DOHH2 (cell line): Measurements from ENCODE around the gene CTNS.

Source experiments
- CTCF ChIP-seq: fragments of 200-600 bp; sonication (generic); IDR thresholded peaks from one replicate; pipeline ENCODE4 v1.5.1; 2014; ENCODE audit warnings: antibody characterized with exemption, mild to moderate bottlenecking, low read depth, low read length; ENCODE audit not compliant: poor library complexity, severe bottlenecking
- EZH2phosphoT487 ChIP-seq: fragments of 200-600 bp; sonication (generic); IDR thresholded peaks from 2 replicates; pipeline ENCODE4 v1.6.1; 2017; ENCODE audit warnings: borderline replicate concordance, mild to moderate bottlenecking, antibody characterized with exemption, low read length, moderate library complexity, mixed read lengths

GRCh38 chr17:3656353-3656752 lies 19.8 kb downstream of the CTNS start:
- TF ChIP-seq CTCF (no peak), EZH2phosphoT487 (no peak)
